Heart left ventricle (tissue), 16 donors: ENCODE results near the gene RGS7. TPM values are rescaled to one million over a fixed set of nuclear protein-coding genes. Genes with fewer than 3 reads are reported as not detected.

Experiments used
- ATAC-seq, 4 donors: fragments of 200-7000 bp; cut with Tn5 transposase; one replicate each; pipeline ENCODE4 v1.9.1; 2020 to 2022; ENCODE audit warnings: moderate library complexity in 4 of 4, mild to moderate bottlenecking in 3 of 4, moderate number of reproducible peaks in 1 of 4
- DNase-seq, 5 donors: peaks; one replicate each; pipeline ENCODE4 v3.0.0-alpha.2; 2020
- H3K27ac ChIP-seq, 12 donors: fragments of 200-600 bp; sonication (generic) in 4 of 12; one replicate each; pipeline versions ENCODE4 v1.5.0 to v1.8.0; 2016 to 2022; ENCODE audit warnings: mild to moderate bottlenecking in 2 of 12
- H3K27me3 ChIP-seq, 9 donors: fragments of 200-600 bp; sonication (generic) in 2 of 9; one replicate each; pipeline versions ENCODE4 v1.5.1 to v1.8.0; 2016 to 2022; ENCODE audit warnings: mild to moderate bottlenecking in 3 of 9
- H3K36me3 ChIP-seq, 9 donors: fragments of 200-600 bp; sonication (generic) in 2 of 9; one replicate each; pipeline versions ENCODE4 v1.5.0 to v1.8.0; 2018 to 2022; ENCODE audit warnings: mild to moderate bottlenecking in 2 of 9
- H3K4me1 ChIP-seq, 12 donors: fragments of 200-600 bp; sonication (generic) in 4 of 12; one replicate each; pipeline versions ENCODE4 v1.5.0 to v1.8.0; 2016 to 2022; ENCODE audit warnings: mild to moderate bottlenecking in 3 of 12
- H3K4me3 ChIP-seq, 12 donors: fragments of 200-600 bp; sonication (generic) in 4 of 12; one replicate each; pipeline versions ENCODE4 v1.5.0 to v1.8.0; 2017 to 2022; ENCODE audit warnings: mild to moderate bottlenecking in 9 of 12, moderate library complexity in 4 of 12
- H3K9me3 ChIP-seq, 12 donors: fragments of 200-600 bp; sonication (generic) in 4 of 12; one replicate each; pipeline versions ENCODE4 v1.5.0 to v1.8.0; 2016 to 2022; ENCODE audit warnings: mild to moderate bottlenecking in 1 of 12
- CTCF ChIP-seq, 12 donors: fragments of 200-600 bp; sonication (generic) in 4 of 12; IDR thresholded peaks; one replicate each; pipeline versions ENCODE4 v1.5.0 to v1.8.0; 2018 to 2022; ENCODE audit warnings: antibody characterized with exemption in 12 of 12, mild to moderate bottlenecking in 5 of 12
- POLR2A ChIP-seq, 2 donors: fragments of 450-650 bp; IDR thresholded peaks; one replicate each; pipeline ENCODE4 v1.6.1; 2017; ENCODE audit warnings: antibody characterized with exemption in 2 of 2, mild to moderate bottlenecking in 2 of 2, moderate library complexity in 2 of 2
- WGBS, 4 donors: extraction: QIAGEN DNeasy Blood & Tissue Kit in 2 of 4; methylation state at CpG; one replicate each; pipeline versions ENCODE4 v1.1.5 to v1.1.7; 2013 to 2018; 5-methylcytosine and 5-hydroxymethylcytosine counted together
- intact Hi-C, 10 donors: fragments of 100-400 bp; cut with DNase I; formaldehyde crosslinking; loops; one replicate each; pipeline versions ENCODE4 v1.11.1 to v1.14.2; 2022
- polyA plus RNA-seq, 2 donors: library from polyadenylated mRNA; stranded (reverse); fragments of 200-250 nt; gene quantifications; one replicate each; pipeline ENCODE4 v1.2.3, GENCODE V29; 2013
- total RNA-seq, 9 donors: library from RNA; depleted of rRNA in 2 of 9; stranded (reverse); fragments of >200 nt in 2 of 9; fragmentation: NEBNext Ultra II Directional in 3 of 9; extraction: Animal tissue kit (Norgen Biotek cat#: 25700) in 3 of 9; gene quantifications; one replicate each; pipeline versions ENCODE4 v1.1.0 to v1.2.4, GENCODE V29; 2016 to 2023
- donor health status: ischemic (EF 13 %, LVEDD 7.1; RV severe dilation, severe dysfunction).
- donor health status: healthy with polysubstance abuse.
- donor health status: DM: no; HTN: yes; CAD: no.
- donor health status: DM: no; HTN: no; CAD: no.
- donor health status: ischemic (EF 25% LVEDD 6.9; RV normal size, moderate dysfunction).
- donor health status: ischemic (EF 25% LVEDD 5.7; RV mildly dilated, moderate dysfunction).
- donor health status: healthy.
- donor health status: DM: yes; HTN: yes; CAD: no.
- donor health status: ischemic (EF 35%, LVEDD 5.7; RV mildly dilated, moderate dysfunction).
- donor health status: nonischemic (EF 11% LVEDD 7.7; RV severe dilation, severe dysfunction).
- donor health status: DM: yes; HTN: yes; CAD: no.
- donor health status: PGD.
- donor health status: ischemic (EF 29% LVEDD 5.4; RV normal size, mild dysfunction).
- donor health status: nonischemic (EF 23%, LVEDD 6.1; RV moderate dilation, normal function).

RGS7 gene
- total and polyA plus RNA-seq, 11 donors, result not detected

DNA sequence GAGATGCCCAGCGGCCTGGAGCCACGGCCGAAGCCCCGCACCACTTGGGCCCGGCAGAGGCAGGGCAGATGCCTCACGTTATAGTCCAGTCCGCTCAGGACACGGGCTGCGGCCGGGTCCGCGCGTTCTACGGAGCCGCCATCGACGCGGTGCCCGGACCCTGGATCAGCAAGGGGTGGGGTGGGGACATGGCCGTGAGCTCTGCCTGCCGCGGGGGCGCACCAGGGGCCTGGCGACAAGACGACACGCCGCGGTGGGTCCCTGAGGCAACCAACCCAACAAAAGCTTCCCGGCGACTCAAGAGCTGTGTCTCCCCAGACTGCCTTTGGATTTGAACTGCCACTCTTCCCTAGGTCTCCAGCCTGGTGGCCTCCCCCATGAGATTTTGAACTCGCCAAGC, 533.6 kb downstream of the RGS7 start:
- TF ChIP-seq CTCF (IDR thresholded peaks at IDR 0.05) (no peak), POLR2A (IDR thresholded peaks at IDR 0.05) (no peak)
- WGBS, 4 donors, result 94 to 97% (median 96%) methylated on average over 29 to 31 of the region's 31 CpGs
- H3K4me1 ChIP-seq, result no peaks in the 10 kb centered on the region
- DNase-seq (no peak), ATAC-seq (no peak)
- no peaks in the 10 kb centered on the region for H3K27me3 ChIP-seq
- intact Hi-C loops, result no loop called here
- H3K9me3 ChIP-seq, result no peaks in the 10 kb centered on the region
- H3K4me3 ChIP-seq, result no peak overlapping the region
- no peaks in the 10 kb centered on the region for H3K36me3 ChIP-seq
- H3K27ac ChIP-seq, result no peak overlapping the region

- WGBS, 4 donors, result 95 to 99% (median 96%) methylated on average over 2 of the region's 2 CpGs
- TF ChIP-seq CTCF (IDR thresholded peaks at IDR 0.05), result no peak
- TF ChIP-seq POLR2A (IDR thresholded peaks at IDR 0.05), result no peak
- DNase-seq, result no peak
- Histone ChIP-seq H3K4me3 (no peak overlapping the region), H3K9me3 (no peaks in the 10 kb centered on the region), H3K36me3 (no peaks in the 10 kb centered on the region), H3K27ac (no peak overlapping the region), H3K27me3 (no peaks in the 10 kb centered on the region), H3K4me1 (no peaks in the 10 kb centered on the region)
- intact Hi-C loops, result no loop called here
- no peak for ATAC-seq
Observed at GRCh38 chr1:240821925-240822324, 535.1 kb downstream of the RGS7 start.

DNA sequence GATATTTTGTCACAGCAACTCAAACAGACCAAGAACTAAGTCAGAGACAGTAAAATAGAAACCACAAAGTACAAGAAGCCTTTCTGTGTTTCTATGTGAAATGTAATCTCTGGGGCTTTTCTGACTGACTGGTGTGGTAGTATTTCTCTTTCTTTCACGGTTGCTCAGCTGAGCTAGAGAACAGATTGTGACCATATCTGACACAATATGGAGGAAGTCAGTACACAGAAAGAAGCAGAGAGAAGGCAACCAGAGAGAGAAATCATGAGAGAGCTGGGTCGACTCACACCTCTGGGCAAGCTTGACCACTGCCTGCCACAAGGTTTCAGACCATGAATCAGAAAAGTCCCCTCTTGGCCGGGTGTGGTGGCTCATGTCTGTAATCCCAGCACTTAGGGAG, 536.2 kb downstream of the RGS7 start:
- H3K9me3 ChIP-seq, result no peaks in the 10 kb centered on the region
- no peak for TF ChIP-seq POLR2A (IDR thresholded peaks at IDR 0.05)
- 23 to 72% (median 45%) methylated on average over 3 of the region's 3 CpGs for WGBS, 4 donors
- no peak overlapping the region for H3K27ac ChIP-seq
- no peaks in the 10 kb centered on the region for H3K27me3 ChIP-seq
- no peak for DNase-seq
- intact Hi-C loops, result no loop called here
- H3K4me1 ChIP-seq, result no peaks in the 10 kb centered on the region
- no peaks in the 10 kb centered on the region for H3K36me3 ChIP-seq
- no peak for ATAC-seq
- no peak overlapping the region for H3K4me3 ChIP-seq

GRCh38 chr1:240816472-240816871, 540.5 kb downstream of the RGS7 start:
- intact Hi-C loops, result no loop called here
- no peaks in the 10 kb centered on the region for H3K9me3 ChIP-seq
- no peaks in the 10 kb centered on the region for H3K36me3 ChIP-seq
- ATAC-seq, result no peak
- no peak for TF ChIP-seq CTCF (IDR thresholded peaks at IDR 0.05)
- TF ChIP-seq POLR2A (IDR thresholded peaks at IDR 0.05), result no peak
- 57 to 67% (median 63%) methylated on average over 2 of the region's 2 CpGs for WGBS, 4 donors
- no peaks in the 10 kb centered on the region for H3K27me3 ChIP-seq
- no peak for DNase-seq
- no peaks in the 10 kb centered on the region for H3K4me1 ChIP-seq
- H3K27ac ChIP-seq, result no peak overlapping the region
- no peak overlapping the region for H3K4me3 ChIP-seq

GRCh38 chr1:240813720-240814119, 543.3 kb downstream of the RGS7 start:
- Histone ChIP-seq H3K27me3 (no peaks in the 10 kb centered on the region), H3K27ac (no peak overlapping the region), H3K9me3 (no peaks in the 10 kb centered on the region), H3K4me3 (no peak overlapping the region), H3K36me3 (no peaks in the 10 kb centered on the region), H3K4me1 (no peaks in the 10 kb centered on the region)
- no peak for DNase-seq
- TF ChIP-seq POLR2A (IDR thresholded peaks at IDR 0.05), result no peak
- no peak for TF ChIP-seq CTCF (IDR thresholded peaks at IDR 0.05)
- 86 to 90% (median 88%) methylated on average over 2 of the region's 2 CpGs for WGBS, 4 donors
- intact Hi-C loops, result no loop called here
- no peak for ATAC-seq
